Neural cell (in vitro differentiated cells): ENCODE data around the gene CELF5. TPM values are rescaled to one million over a fixed set of nuclear protein-coding genes. Genes with fewer than 3 reads are reported as not detected.
"Not testable (repeated sequence)": the region's sequence is repeated elsewhere in the genome, so short reads cannot be mapped to it uniquely, and the experiment has no call there.

ENCODE experiments used
- H2AFZ ChIP-seq: fragments of 200-600, 300-800 bp; sonication (generic), shearing (Covaris generic); 2 replicates; pipeline ENCODE4 v1.6.0; 2014; ENCODE audit warnings: low read depth, mild to moderate bottlenecking, antibody characterized with exemption, low read length, moderate library complexity
- H3F3A ChIP-seq: fragments of 200-600 bp; shearing (Covaris generic); 2 replicates; pipeline ENCODE4 v1.6.1; 2016; ENCODE audit warnings: mild to moderate bottlenecking, moderate library complexity, mixed read lengths, antibody characterized with exemption, low read length; ENCODE audit not compliant: insufficient read depth, poor library complexity, severe bottlenecking
- H3K27ac ChIP-seq: fragments of 200-600, 300-800 bp; sonication (generic), shearing (Covaris generic); 2 replicates; pipeline ENCODE4 v1.5.1; 2014; ENCODE audit warnings: mild to moderate bottlenecking, low read length, moderate library complexity
- H3K27me3 ChIP-seq: fragments of 300-800, 200-600 bp; sonication (generic), shearing (Covaris generic); 2 replicates; pipeline ENCODE4 v1.6.0; 2014; ENCODE audit warnings: mild to moderate bottlenecking, low read depth, low read length, moderate library complexity; ENCODE audit not compliant: insufficient read depth
- H3K36me3 ChIP-seq: fragments of 300-800, 200-600 bp; sonication (generic), shearing (Covaris generic); 2 replicates; pipeline ENCODE4 v1.5.1; 2014; ENCODE audit warnings: mild to moderate bottlenecking, antibody characterized with exemption, low read length, moderate library complexity; ENCODE audit not compliant: insufficient read depth
- H3K4me2 ChIP-seq: fragments of 300-800, 200-600 bp; sonication (generic), shearing (Covaris generic); 2 replicates; pipeline ENCODE4 v1.6.0; 2014; ENCODE audit warnings: mild to moderate bottlenecking, low read length
- H3K4me3 ChIP-seq: fragments of 300-800, 200-600 bp; sonication (generic), shearing (Covaris generic); 2 replicates; pipeline ENCODE4 v1.5.1; 2014; ENCODE audit warnings: mild to moderate bottlenecking, low read length, moderate library complexity
- H3K79me2 ChIP-seq: fragments of 200-600 bp; shearing (Covaris generic); replicated peaks from 2 replicates; pipeline ENCODE4 v1.6.0; 2014; ENCODE audit warnings: mild to moderate bottlenecking, low read length, moderate library complexity; ENCODE audit not compliant: insufficient read depth
- H3K9ac ChIP-seq: fragments of 300-800, 200-600 bp; sonication (generic), shearing (Covaris generic); 2 replicates; pipeline ENCODE4 v1.6.1; 2016; ENCODE audit warnings: mild to moderate bottlenecking, low read length, mixed read lengths
- H3K9me2 ChIP-seq: fragments of 200-600 bp; shearing (Covaris generic); 2 replicates; pipeline ENCODE4 v1.6.1; 2016; ENCODE audit warnings: mild to moderate bottlenecking, low read length, mixed read lengths; ENCODE audit not compliant: insufficient read depth
- H3K9me3 ChIP-seq: fragments of 200-600, 300-800 bp; sonication (generic), shearing (Covaris generic); 2 replicates; pipeline ENCODE4 v1.6.1; 2016; ENCODE audit warnings: mild to moderate bottlenecking, mixed run types, low read length, moderate library complexity, mixed read lengths
- H4K20me1 ChIP-seq: fragments of 200-600 bp; shearing (Covaris generic); 2 replicates; pipeline ENCODE4 v1.6.1; 2016; ENCODE audit warnings: mild to moderate bottlenecking, mixed run types; ENCODE audit not compliant: insufficient read depth
- CTCF ChIP-seq: fragments of 450-650 bp; IDR thresholded peaks from 2 replicates; pipeline ENCODE4 v1.5.1; 2014; ENCODE audit warnings: antibody characterized with exemption, mild to moderate bottlenecking, moderate library complexity; ENCODE audit not compliant: poor library complexity, severe bottlenecking
- EP300 ChIP-seq: fragments of 450-650 bp; conservative IDR thresholded peaks from 2 replicates; pipeline ENCODE4 v1.6.1; 2014; ENCODE audit warnings: antibody characterized with exemption, mild to moderate bottlenecking, moderate library complexity; ENCODE audit not compliant: poor library complexity, severe bottlenecking
- EZH2 ChIP-seq: fragments of 200-600, 300-800 bp; shearing (Covaris generic), sonication (generic); IDR thresholded peaks from 2 replicates; pipeline ENCODE4 v1.6.1; 2014; ENCODE audit warnings: antibody characterized with exemption, low read length, borderline replicate concordance, mild to moderate bottlenecking; ENCODE audit not compliant: insufficient read depth, poor library complexity, severe bottlenecking
- MXI1 ChIP-seq: fragments of 450-650 bp; conservative IDR thresholded peaks from 2 replicates; pipeline ENCODE4 v1.6.1; 2014; ENCODE audit warnings: antibody characterized with exemption, mild to moderate bottlenecking; ENCODE audit not compliant: poor library complexity, severe bottlenecking
- RAD21 ChIP-seq: fragments of 450-650 bp; conservative IDR thresholded peaks from 2 replicates; pipeline ENCODE4 v1.6.1; 2014; ENCODE audit warnings: antibody characterized with exemption, mild to moderate bottlenecking, moderate library complexity
- REST ChIP-seq: IDR thresholded peaks from 2 replicates; pipeline ENCODE4 v1.6.1; 2012; ENCODE audit warnings: borderline replicate concordance
- SMC3 ChIP-seq: fragments of 450-650 bp; conservative IDR thresholded peaks from 2 replicates; pipeline ENCODE4 v1.6.1; 2014; ENCODE audit warnings: antibody characterized with exemption, mild to moderate bottlenecking, moderate library complexity; ENCODE audit not compliant: poor library complexity
- polyA plus RNA-seq: library from polyadenylated mRNA; depleted of rRNA; stranded (reverse); fragments of >200 nt; gene quantifications from 2 replicates; pipeline ENCODE4 v1.2.3, GENCODE V29; 2014

The CELF5 gene
- polyA plus RNA-seq, 1 donor from 2014 or later: 130 TPM

- H3K9ac ChIP-seq: no peak overlapping the region
- H3K9me2 ChIP-seq: no peaks in the 10 kb centered on the region
- peaks cover 20% of the 10 kb centered on the region for H3K27me3 ChIP-seq
- H2AFZ ChIP-seq: no peak overlapping the region
- no peak for TF ChIP-seq SMC3
- TF ChIP-seq EP300: no peak
- TF ChIP-seq REST: no peak
- no peaks in the 10 kb centered on the region for H3K9me3 ChIP-seq
- no peaks in the 10 kb centered on the region for H3K79me2 ChIP-seq
- H4K20me1 ChIP-seq: no peaks in the 10 kb centered on the region
- no peak overlapping the region for H3K4me3 ChIP-seq
- H3K27ac ChIP-seq: no peak overlapping the region
- no peaks in the 10 kb centered on the region for H3F3A ChIP-seq
- no peak overlapping the region for H3K4me2 ChIP-seq
- H3K36me3 ChIP-seq: no peaks in the 10 kb centered on the region
Observed at GRCh38 chr19:3330047-3330446, 105.6 kb downstream of the CELF5 start.

GRCh38 chr19:3332232-3332631, 107.8 kb downstream of the CELF5 start:
- not testable (repeated sequence) for H2AFZ ChIP-seq, H3K4me2 ChIP-seq, H3K9ac ChIP-seq, H3F3A ChIP-seq, H3K4me3 ChIP-seq, H3K27ac ChIP-seq, H3K79me2 ChIP-seq, H3K9me3 ChIP-seq, H3K36me3 ChIP-seq, H4K20me1 ChIP-seq, H3K9me2 ChIP-seq
- H3K27me3 ChIP-seq: peaks cover 20% of the 10 kb centered on the region

- no peaks in the 10 kb centered on the region for H4K20me1 ChIP-seq
- no peak overlapping the region for H3K27ac ChIP-seq
- H2AFZ ChIP-seq: no peak overlapping the region
- H3K79me2 ChIP-seq: no peaks in the 10 kb centered on the region
- H3K4me3 ChIP-seq: no peak overlapping the region
- H3K27me3 ChIP-seq: peaks cover 20% of the 10 kb centered on the region
- no peaks in the 10 kb centered on the region for H3K9me3 ChIP-seq
- no peaks in the 10 kb centered on the region for H3K9me2 ChIP-seq
- H3F3A ChIP-seq: no peaks in the 10 kb centered on the region
- H3K9ac ChIP-seq: no peak overlapping the region
- H3K36me3 ChIP-seq: no peaks in the 10 kb centered on the region
- no peak overlapping the region for H3K4me2 ChIP-seq
- TF ChIP-seq REST (no peak), EP300 (no peak), EZH2 (no peak), RAD21 (no peak), MXI1 (no peak), CTCF (no peak), SMC3 (no peak)
Observed at GRCh38 chr19:3333020-3333583, 108.6 kb downstream of the CELF5 start.
